GM21737 (cell line): ENCODE data around the gene CINP.
"Not testable (repeated sequence)": the region's sequence is repeated elsewhere in the genome, so short reads cannot be mapped to it uniquely, and the experiment has no call there.

Experiments used
- ATAC-seq: cut with Tn5 transposase; IDR thresholded peaks from one replicate; pipeline ENCODE4 v1.9.1; 2021; ENCODE audit warnings: mild to moderate bottlenecking, moderate library complexity; ENCODE audit not compliant: unreplicated experiment

The CINP gene

GRCh38 chr14:102321456-102322422, 41.0 kb downstream of the CINP start:
- ATAC-seq, result no peak

- ATAC-seq, result no peak
Observed at GRCh38 chr14:102320671-102321455, 41.8 kb downstream of the CINP start.

- peak; percentile 11 for ATAC-seq
Observed at GRCh38 chr14:102320033-102320660, 42.5 kb downstream of the CINP start.

- ATAC-seq, result peak; percentile 48
Observed at GRCh38 chr14:102319351-102320032, 43.2 kb downstream of the CINP start, which contains the start of gene ZNF839. Gene ZNF839 (plus strand): TSS chr14:102319746. CDS start chr14:102319766, 20 bp downstream.

- ATAC-seq, result no peak
Observed at GRCh38 chr14:102318781-102319276, 43.9 kb downstream of the CINP start.

GRCh38 chr14:102317564-102318248, 45.0 kb downstream of the CINP start:
- no peak for ATAC-seq

- ATAC-seq, result peak; percentile 61
Observed at GRCh38 chr14:102316743-102317563, 45.7 kb downstream of the CINP start.

- no peak for ATAC-seq
Observed at GRCh38 chr14:102316338-102316742, 46.4 kb downstream of the CINP start.

- ATAC-seq, result no peak
Observed at GRCh38 chr14:102315121-102315520, 47.6 kb downstream of the CINP start.

- peak; percentile 39 for ATAC-seq
Observed at GRCh38 chr14:102314242-102315011, 48.3 kb downstream of the CINP start.

GRCh38 chr14:102304611-102305506, 57.8 kb downstream of the CINP start, which contains the start of gene MOK:
Gene MOK (minus strand): TSS chr14:102305164. CDS start chr14:102304968, 196 bp downstream.
- peak; percentile 95 for ATAC-seq

GRCh38 chr14:102303664-102304063, 59.0 kb downstream of the CINP start:
- ATAC-seq, result no peak

GRCh38 chr14:102298303-102299070, 64.2 kb downstream of the CINP start:
- not testable (repeated sequence) for ATAC-seq
